ENCODE results near the gene CPT2.

CPT2 gene

GRCh38 chr1:53166366-53166765 is 30.3 kb upstream of the CPT2 start:
- Histone ChIP-seq H3K27ac (ENCODE audit: extremely low read depth, low read depth, low read length) (no peak overlapping the region), H3K4me1 (ENCODE audit: control insufficient read depth, insufficient read depth, low read length) (no peaks in the 10 kb centered on the region), H3K36me3 (ENCODE audit: control insufficient read depth in 2 of 2, insufficient read depth in 1 of 2, low read length in 2 of 2) (no peaks in the 10 kb centered on the region), H3K4me3 (ENCODE audit: low read depth, low read length) (no peak overlapping the region), H3K9me3 (ENCODE audit: control insufficient read depth, insufficient read depth, low read depth, low read length) (no peaks in the 10 kb centered on the region)
- no peak for TF ChIP-seq YY2 (tag by site-specific recombination; IDR thresholded peaks at IDR 0.05)
- TF ChIP-seq BCL11B (tag by site-specific recombination; IDR thresholded peaks at IDR 0.05; ENCODE audit: low read depth) = no peak
- TF ChIP-seq KLF7 (tag by site-specific recombination; IDR thresholded peaks at IDR 0.05; ENCODE audit: borderline replicate concordance) = no peak
- TF ChIP-seq ZNF654 (tag by site-specific recombination; IDR thresholded peaks at IDR 0.05; ENCODE audit: low read depth) = no peak
- no peak for TF ChIP-seq ZBTB20 (tag by site-specific recombination; IDR thresholded peaks at IDR 0.05)
- TF ChIP-seq ZNF624 (tag by site-specific recombination; IDR thresholded peaks at IDR 0.05) = no peak
- TF ChIP-seq KLF1 (tag by site-specific recombination; IDR thresholded peaks at IDR 0.05) = no peak
- TF ChIP-seq GLIS2 (tag by site-specific recombination; IDR thresholded peaks at IDR 0.05) = no peak
- no peak for TF ChIP-seq HOXA7 (CRISPR knock-in tag; IDR thresholded peaks at IDR 0.05; ENCODE audit: borderline replicate concordance)
- TF ChIP-seq ZNF311 (tag by site-specific recombination; IDR thresholded peaks at IDR 0.05; ENCODE audit: borderline replicate concordance) = no peak
- TF ChIP-seq, protein P1, sequence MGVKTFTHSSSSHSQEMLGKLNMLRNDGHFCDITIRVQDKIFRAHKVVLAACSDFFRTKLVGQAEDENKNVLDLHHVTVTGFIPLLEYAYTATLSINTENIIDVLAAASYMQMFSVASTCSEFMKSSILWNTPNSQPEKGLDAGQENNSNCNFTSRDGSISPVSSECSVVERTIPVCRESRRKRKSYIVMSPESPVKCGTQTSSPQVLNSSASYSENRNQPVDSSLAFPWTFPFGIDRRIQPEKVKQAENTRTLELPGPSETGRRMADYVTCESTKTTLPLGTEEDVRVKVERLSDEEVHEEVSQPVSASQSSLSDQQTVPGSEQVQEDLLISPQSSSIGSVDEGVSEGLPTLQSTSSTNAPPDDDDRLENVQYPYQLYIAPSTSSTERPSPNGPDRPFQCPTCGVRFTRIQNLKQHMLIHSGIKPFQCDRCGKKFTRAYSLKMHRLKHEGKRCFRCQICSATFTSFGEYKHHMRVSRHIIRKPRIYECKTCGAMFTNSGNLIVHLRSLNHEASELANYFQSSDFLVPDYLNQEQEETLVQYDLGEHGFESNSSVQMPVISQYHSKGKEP (tag by site-specific recombination; IDR thresholded peaks at IDR 0.05) = no peak
- TF ChIP-seq ZNF664 (tag by site-specific recombination; IDR thresholded peaks at IDR 0.05) = no peak
- TF ChIP-seq, protein P2, sequence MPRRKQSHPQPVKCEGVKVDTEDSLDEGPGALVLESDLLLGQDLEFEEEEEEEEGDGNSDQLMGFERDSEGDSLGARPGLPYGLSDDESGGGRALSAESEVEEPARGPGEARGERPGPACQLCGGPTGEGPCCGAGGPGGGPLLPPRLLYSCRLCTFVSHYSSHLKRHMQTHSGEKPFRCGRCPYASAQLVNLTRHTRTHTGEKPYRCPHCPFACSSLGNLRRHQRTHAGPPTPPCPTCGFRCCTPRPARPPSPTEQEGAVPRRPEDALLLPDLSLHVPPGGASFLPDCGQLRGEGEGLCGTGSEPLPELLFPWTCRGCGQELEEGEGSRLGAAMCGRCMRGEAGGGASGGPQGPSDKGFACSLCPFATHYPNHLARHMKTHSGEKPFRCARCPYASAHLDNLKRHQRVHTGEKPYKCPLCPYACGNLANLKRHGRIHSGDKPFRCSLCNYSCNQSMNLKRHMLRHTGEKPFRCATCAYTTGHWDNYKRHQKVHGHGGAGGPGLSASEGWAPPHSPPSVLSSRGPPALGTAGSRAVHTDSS (tag by site-specific recombination; IDR thresholded peaks at IDR 0.05) = no peak
- no peak for TF ChIP-seq ZNF266 (tag by site-specific recombination; IDR thresholded peaks at IDR 0.05; ENCODE audit: low read depth)
- TF ChIP-seq SETDB1 (IDR thresholded peaks at IDR 0.05; ENCODE audit: insufficient read length, low read length) = no peak
- no peak for TF ChIP-seq ZNF529 (tag by site-specific recombination; IDR thresholded peaks at IDR 0.05; ENCODE audit: insufficient replicate concordance)
- no peak for TF ChIP-seq ZNF704 (tag by site-specific recombination; IDR thresholded peaks at IDR 0.05)
- no peak for TF ChIP-seq ZNF791 (tag by site-specific recombination; IDR thresholded peaks at IDR 0.05)
- no peak for TF ChIP-seq ZNF433 (tag by site-specific recombination; IDR thresholded peaks at IDR 0.05; ENCODE audit: low read depth)
- no peak for TF ChIP-seq ZNF629 (tag by site-specific recombination; IDR thresholded peaks at IDR 0.05)
- ChIA-PET POLR2A (interaction anchor here (0.6 kb wide), 1 partner anchor 1284 kb away, joined by 4 read pairs; no protein-coding TSS in a partner anchor), CTCF (interaction anchor here (0.9 to 1.0 kb wide), 3 partner anchors 15 to 176 kb away, joined by 3 to 5 read pairs (median 4); no protein-coding TSS in a partner anchor)

GRCh38 chr1:53166912-53167311 is 29.7 kb upstream of the CPT2 start:
- Histone ChIP-seq H3K4me3 (ENCODE audit: low read depth, low read length) (no peak overlapping the region), H3K4me1 (ENCODE audit: control insufficient read depth, insufficient read depth, low read length) (no peaks in the 10 kb centered on the region), H3K27ac (ENCODE audit: extremely low read depth, low read depth, low read length) (no peak overlapping the region), H3K36me3 (ENCODE audit: control insufficient read depth in 2 of 2, insufficient read depth in 1 of 2, low read length in 2 of 2) (no peaks in the 10 kb centered on the region), H3K9me3 (ENCODE audit: control insufficient read depth, insufficient read depth, low read depth, low read length) (no peaks in the 10 kb centered on the region)
- ChIA-PET CTCF (interaction anchor here (0.9 kb wide), 1 partner anchor 15 kb away, joined by 4 read pairs; no protein-coding TSS in a partner anchor), POLR2A (no interaction called here)
- TF ChIP-seq ZNF366 (tag by site-specific recombination; conservative IDR thresholded peaks at IDR 0.05) (no peak), ZXDB (tag by site-specific recombination; IDR thresholded peaks at IDR 0.05) (no peak), ZNF449 (tag by site-specific recombination; IDR thresholded peaks at IDR 0.05) (peak; percentile 88), ZNF785 (tag by site-specific recombination; IDR thresholded peaks at IDR 0.05) (no peak)
